ENCODE data around the gene ZBTB20. TPM values are rescaled to one million over a fixed set of nuclear protein-coding genes. Genes with fewer than 3 reads are reported as not detected.

Gene ZBTB20
- total RNA-seq, 1 experiment from 2014 or later, result 12.8 TPM

GRCh38 chr3:114864970-114865369 is 282.1 kb downstream of the ZBTB20 start:
- H3K27me3 ChIP-seq (replicated peaks; ENCODE audit: control insufficient read depth, insufficient read depth, low read length), result no peaks in the 10 kb centered on the region
- CTCF ChIA-PET, result no interaction called here
- TF ChIP-seq CTCF (IDR thresholded peaks at IDR 0.05; ENCODE audit: insufficient read depth in 1 of 2, low read depth in 1 of 2, low read length in 1 of 2, severe bottlenecking in 1 of 2, unreplicated experiment in 1 of 2), result no peak
- no peaks in the 10 kb centered on the region for H3K9me3 ChIP-seq
- Mint-ChIP-seq H3K4me3 (ENCODE audit: unreplicated experiment) (no peak overlapping the region), H3K4me1 (ENCODE audit: low read depth, unreplicated experiment) (no peaks in the 10 kb centered on the region), H3K27ac (ENCODE audit: unreplicated experiment) (no peak overlapping the region), H3K27me3 (ENCODE audit: insufficient read depth, unreplicated experiment) (no peaks in the 10 kb centered on the region), H3K9me3 (ENCODE audit: unreplicated experiment) (no peaks in the 10 kb centered on the region), H3K36me3 (ENCODE audit: insufficient read depth, unreplicated experiment) (no peaks in the 10 kb centered on the region)
- no peaks in the 10 kb centered on the region for H3K36me3 ChIP-seq (ENCODE audit: control insufficient read depth, insufficient read depth, low read length)
- H3K4me1 ChIP-seq, result no peaks in the 10 kb centered on the region
- intact Hi-C loops (cut with micrococcal nuclease; ENCODE audit: unreplicated experiment), result no loop called here
- H3K4me3 ChIP-seq (ENCODE audit: low read depth, low read length), result no peak overlapping the region
- POLR2A ChIA-PET, result no interaction called here
- BruUV-seq (replicated peaks), result no TSS peak
- DNase-seq, result no peak

GRCh38 chr3:114863848-114864247 is 283.2 kb downstream of the ZBTB20 start:
- no TSS peak for BruUV-seq (replicated peaks)
- H3K9me3 Mint-ChIP-seq (ENCODE audit: unreplicated experiment), result no peaks in the 10 kb centered on the region
- H3K4me1 ChIP-seq, result no peaks in the 10 kb centered on the region
- TF ChIP-seq CTCF (IDR thresholded peaks at IDR 0.05; ENCODE audit: insufficient read depth in 1 of 2, low read depth in 1 of 2, low read length in 1 of 2, severe bottlenecking in 1 of 2, unreplicated experiment in 1 of 2), result no peak
- no peak overlapping the region for H3K4me3 Mint-ChIP-seq (ENCODE audit: unreplicated experiment)
- intact Hi-C loops (cut with micrococcal nuclease; ENCODE audit: unreplicated experiment), result no loop called here
- peaks cover 4% of the 10 kb centered on the region for H3K27me3 Mint-ChIP-seq (ENCODE audit: insufficient read depth, unreplicated experiment)
- no peaks in the 10 kb centered on the region for H3K4me1 Mint-ChIP-seq (ENCODE audit: low read depth, unreplicated experiment)
- H3K9me3 ChIP-seq, result no peaks in the 10 kb centered on the region
- H3K27ac Mint-ChIP-seq (ENCODE audit: unreplicated experiment), result no peak overlapping the region
- no peak for DNase-seq
- CTCF ChIA-PET, result no interaction called here
- POLR2A ChIA-PET, result no interaction called here
- no peak overlapping the region for H3K4me3 ChIP-seq (ENCODE audit: low read depth, low read length)
- no peaks in the 10 kb centered on the region for H3K36me3 ChIP-seq (ENCODE audit: control insufficient read depth, insufficient read depth, low read length)
- H3K27me3 ChIP-seq (replicated peaks; ENCODE audit: control insufficient read depth, insufficient read depth, low read length), result no peaks in the 10 kb centered on the region
- no peaks in the 10 kb centered on the region for H3K36me3 Mint-ChIP-seq (ENCODE audit: insufficient read depth, unreplicated experiment)

- H3K27me3 Mint-ChIP-seq (ENCODE audit: insufficient read depth, unreplicated experiment), result peaks cover 7% of the 10 kb centered on the region
- CTCF ChIA-PET, result no interaction called here
- BruUV-seq (replicated peaks), result no TSS peak
- no peaks in the 10 kb centered on the region for H3K4me1 Mint-ChIP-seq (ENCODE audit: low read depth, unreplicated experiment)
- no peak for TF ChIP-seq CTCF (IDR thresholded peaks at IDR 0.05; ENCODE audit: insufficient read depth in 1 of 2, low read depth in 1 of 2, low read length in 1 of 2, severe bottlenecking in 1 of 2, unreplicated experiment in 1 of 2)
- intact Hi-C loops (cut with micrococcal nuclease; ENCODE audit: unreplicated experiment), result no loop called here
- H3K4me1 ChIP-seq, result no peaks in the 10 kb centered on the region
- H3K27ac Mint-ChIP-seq (ENCODE audit: unreplicated experiment), result no peak overlapping the region
- H3K27me3 ChIP-seq (replicated peaks; ENCODE audit: control insufficient read depth, insufficient read depth, low read length), result no peaks in the 10 kb centered on the region
- H3K36me3 Mint-ChIP-seq (ENCODE audit: insufficient read depth, unreplicated experiment), result no peaks in the 10 kb centered on the region
- H3K9me3 ChIP-seq, result no peaks in the 10 kb centered on the region
- no peaks in the 10 kb centered on the region for H3K36me3 ChIP-seq (ENCODE audit: control insufficient read depth, insufficient read depth, low read length)
- no peak overlapping the region for H3K4me3 Mint-ChIP-seq (ENCODE audit: unreplicated experiment)
- H3K4me3 ChIP-seq (ENCODE audit: low read depth, low read length), result no peak overlapping the region
- POLR2A ChIA-PET, result no interaction called here
- DNase-seq, result no peak
- H3K9me3 Mint-ChIP-seq (ENCODE audit: unreplicated experiment), result no peaks in the 10 kb centered on the region
These were observed 285.4 kb downstream of the ZBTB20 start for GRCh38 chr3:114861666-114862065.

Measured in Caco-2 (cell line).